DMS53 treated with DMSO at 0.1 percent for 48 hours (cell line): ENCODE measurements around the gene HSD17B14.
A peak's percentile ranks its signal among the peaks of the same experiment; 100 is the strongest.
"Not testable (repeated sequence)": the region's sequence is repeated elsewhere in the genome, so short reads cannot be mapped to it uniquely, and the experiment has no call there.

Experiments used
- DNase-seq: peaks from one replicate; lab custom pipeline; 2025; ENCODE audit not compliant: unreplicated experiment; lab: John Stamatoyannopoulos, UW

The HSD17B14 gene

GRCh38 chr19:48867746-48868113 lies 31.4 kb upstream of the HSD17B14 start:
- no peak for DNase-seq

- DNase-seq, result no peak
Observed at GRCh38 chr19:48867123-48867745, 30.9 kb upstream of the HSD17B14 start.

GRCh38 chr19:48866692-48867091 lies 30.4 kb upstream of the HSD17B14 start:
- no peak for DNase-seq

- no peak for DNase-seq
Observed at GRCh38 chr19:48862827-48863226, 26.5 kb upstream of the HSD17B14 start.

GRCh38 chr19:48861313-48861712 lies 25.0 kb upstream of the HSD17B14 start:
- no peak for DNase-seq

- no peak for DNase-seq
Observed at GRCh38 chr19:48859711-48860572, 23.7 kb upstream of the HSD17B14 start.

GRCh38 chr19:48858984-48859710 lies 22.9 kb upstream of the HSD17B14 start:
- DNase-seq, result no peak

GRCh38 chr19:48856921-48857320 lies 20.6 kb upstream of the HSD17B14 start:
- DNase-seq, result no peak

GRCh38 chr19:48854103-48854502 lies 17.8 kb upstream of the HSD17B14 start:
- no peak for DNase-seq

- no peak for DNase-seq
Observed at GRCh38 chr19:48853483-48853882, 17.2 kb upstream of the HSD17B14 start.

- no peak for DNase-seq
Observed at GRCh38 chr19:48852292-48852691, 16.0 kb upstream of the HSD17B14 start.

- DNase-seq, result not testable (repeated sequence)
Observed at GRCh38 chr19:48846659-48847058, 10.4 kb upstream of the HSD17B14 start.

- DNase-seq, result no peak
Observed at GRCh38 chr19:48845384-48845783, 9.1 kb upstream of the HSD17B14 start.

- DNase-seq, result no peak
Observed at GRCh38 chr19:48844472-48844871, 8.2 kb upstream of the HSD17B14 start.

GRCh38 chr19:48842789-48843162 lies 6.5 kb upstream of the HSD17B14 start:
- DNase-seq, result peak; percentile 29

GRCh38 chr19:48841571-48841970 lies 5.3 kb upstream of the HSD17B14 start:
- DNase-seq, result no peak

GRCh38 chr19:48841047-48841446 lies 4.8 kb upstream of the HSD17B14 start:
- DNase-seq, result no peak

- no peak for DNase-seq
Observed at GRCh38 chr19:48837687-48838086, 1.4 kb upstream of the HSD17B14 start.

GRCh38 chr19:48837051-48837524 lies 797 bp upstream of the HSD17B14 start:
- DNase-seq, result peak; percentile 46

- DNase-seq, result peak; percentile 91
Observed at GRCh38 chr19:48835734-48836088, 580 bp downstream of the HSD17B14 start.

GRCh38 chr19:48833977-48834376 lies 2.3 kb downstream of the HSD17B14 start:
- no peak for DNase-seq

GRCh38 chr19:48833049-48833448 lies 3.2 kb downstream of the HSD17B14 start:
- DNase-seq, result no peak
